HepG2 (cell line): ENCODE measurements around the gene TEX51. TPM values are rescaled to one million over a fixed set of nuclear protein-coding genes. Genes with fewer than 3 reads are reported as not detected.

ENCODE experiments used
- ATAC-seq: fragments of 200-7000 bp; cut with Tn5 transposase; 3 replicates; pipeline ENCODE4 v1.9.1; 2020; ENCODE audit warnings: mild to moderate bottlenecking, moderate library complexity
- BruUV-seq: library from RNA; stranded (reverse); fragments of 400-500 nt; replicated peaks from 2 replicates; lab custom pipeline; 2021; lab: Mats Ljungman, UMichigan
- CTCF ChIA-PET: fragments of 300-600 bp; formaldehyde crosslinking; extraction: SDS; loops from one replicate; lab custom pipeline; 2021; ENCODE audit warnings: low total read pairs, inconsistent platforms, low intra/inter-chr PET ratio; lab: Yijun Ruan, JAX
- POLR2A ChIA-PET: fragments of 350-600 bp; sonication (Branson Sonifier 250); formaldehyde crosslinking; loops from one replicate; lab custom pipeline; 2020; ENCODE audit warnings: antibody characterized with exemption, inconsistent platforms; lab: Yijun Ruan, JAX
- DNase-seq: peaks from one replicate; pipeline ENCODE4 v3.0.0-alpha.2; 2015; ENCODE audit warnings: low spot score
- FAIRE-seq: peaks from 3 replicates; lab custom pipeline; 2011; peaks lifted over from hg19 to GRCh38; lab: Jason Lieb, UNC
- H2AFZ ChIP-seq: one replicate; pipeline ENCODE4 v1.6.1; 2011; ENCODE audit warnings: low read length, inconsistent platforms
- H3K27ac ChIP-seq: fragments of 300-600 bp; 3 replicates; pipeline ENCODE4 v1.8.0; 2011; ENCODE audit warnings: mixed run types, mild to moderate bottlenecking, mixed read lengths, low read length, inconsistent platforms; ENCODE audit not compliant: insufficient read depth; ENCODE audit errors: extremely low read length
- H3K27me3 ChIP-seq, 2 experiments: fragments of 200-600 bp in 1 of 2; 2 replicates in 1 of 2; 3 replicates in 1 of 2; pipeline versions ENCODE4 v1.6.0 to v1.8.0; 2011; ENCODE audit warnings: low read length in 2 of 2, mild to moderate bottlenecking in 2 of 2, moderate library complexity in 2 of 2, inconsistent platforms in 1 of 2; ENCODE audit not compliant: insufficient read depth in 2 of 2, control insufficient read depth in 1 of 2
- H3K36me3 ChIP-seq, 2 experiments: fragments of 200-600 bp in 1 of 2; replicated peaks in 1 of 2; 2 replicates in 1 of 2; 3 replicates in 1 of 2; pipeline versions ENCODE4 v1.5.1 to v1.8.0; 2011; ENCODE audit warnings: low read length in 2 of 2, inconsistent platforms in 1 of 2; ENCODE audit not compliant: insufficient read depth in 2 of 2, control insufficient read depth in 1 of 2
- H3K4me1 ChIP-seq: 2 replicates; pipeline ENCODE4 v1.5.1; 2012; ENCODE audit warnings: low read length, inconsistent platforms; ENCODE audit not compliant: insufficient read depth
- H3K4me2 ChIP-seq: 2 replicates; pipeline ENCODE4 v1.6.0; 2011; ENCODE audit warnings: low read depth, low read length, inconsistent platforms
- H3K4me3 ChIP-seq, 3 experiments: fragments of 200-600 bp in 1 of 3; sonication (generic), shearing (Covaris generic) in 1 of 3; replicated peaks in 1 of 3; 2 replicates each; pipeline ENCODE4 v1.5.1; 2011 to 2016; ENCODE audit warnings: low read length in 3 of 3, inconsistent platforms in 2 of 3, low read depth in 2 of 3, mild to moderate bottlenecking in 2 of 3, control low read depth in 1 of 3, mixed read lengths in 1 of 3; ENCODE audit not compliant: insufficient read depth in 1 of 3
- H3K79me2 ChIP-seq: one replicate; pipeline ENCODE4 v1.6.1; 2011; ENCODE audit warnings: low read length, inconsistent platforms; ENCODE audit not compliant: insufficient read depth
- H3K9ac ChIP-seq: 2 replicates; pipeline ENCODE4 v1.6.0; 2011; ENCODE audit warnings: mild to moderate bottlenecking, low read depth, low read length, inconsistent platforms; ENCODE audit not compliant: insufficient read depth
- H3K9me3 ChIP-seq: 2 replicates; pipeline ENCODE4 v1.5.1; 2012; ENCODE audit warnings: mild to moderate bottlenecking, low read length
- H4K20me1 ChIP-seq: 2 replicates; pipeline ENCODE4 v1.6.0; 2011; ENCODE audit warnings: inconsistent platforms, mild to moderate bottlenecking, low read length, moderate library complexity; ENCODE audit not compliant: insufficient read depth
- ARNT ChIP-seq: fragments of 450-650 bp; IDR thresholded peaks from 2 replicates; pipeline ENCODE4 v1.6.1; 2017
- KLF11 ChIP-seq: IDR thresholded peaks from 2 replicates; pipeline ENCODE4 v1.6.1; 2016; ENCODE audit warnings: missing compliant biosample characterization
- KMT2A ChIP-seq: sonication (generic); formaldehyde crosslinking; IDR thresholded peaks from 2 replicates; pipeline ENCODE4 v1.4.0; 2020; ENCODE audit warnings: missing genetic modification reagents
- MIER2 ChIP-seq: IDR thresholded peaks from 2 replicates; pipeline ENCODE4 v1.6.1; 2016; ENCODE audit warnings: missing biosample characterization, missing genetic modification reagents
- RERE ChIP-seq: IDR thresholded peaks from 2 replicates; pipeline ENCODE4 v1.6.1; 2016; ENCODE audit warnings: low read depth, missing genetic modification reagents, missing compliant biosample characterization
- REST ChIP-seq, 2 experiments: IDR thresholded peaks; 2 replicates each; pipeline ENCODE4 v1.6.1; 2011 to 2012; ENCODE audit warnings: low read length in 2 of 2, borderline replicate concordance in 1 of 2, low read depth in 1 of 2, mild to moderate bottlenecking in 1 of 2, moderate library complexity in 1 of 2
- ZNF780A ChIP-seq: sonication (generic); formaldehyde crosslinking; IDR thresholded peaks from 2 replicates; pipeline ENCODE4 v1.8.0; 2022; ENCODE audit warnings: mild to moderate bottlenecking, missing genetic modification reagents, moderate library complexity
- WGBS: methylation state at CpG from one replicate; pipeline ENCODE4 v1.1.6; 2017; ENCODE audit warnings: low lambda C conversion rate; 5-methylcytosine and 5-hydroxymethylcytosine counted together
- in situ Hi-C: cut with HindIII; loops from 2 replicates; pipeline ENCODE4 v1.10.0; 2017; ENCODE audit warnings: low pct_unique_long_range_greater_than_20kb; ENCODE audit not compliant: extremely low pct_ligation_motif_present
- intact Hi-C: fragments of 100-400 bp; cut with micrococcal nuclease; formaldehyde crosslinking; loops from one replicate; pipeline ENCODE4 v1.10.0; 2022; ENCODE audit not compliant: unreplicated experiment
- polyA plus RNA-seq, 8 experiments: library from polyadenylated mRNA; depleted of rRNA in 3 of 8; stranded (reverse) in 7 of 8; unstranded in 1 of 8; fragments of >200 nt; fragmentation: Illumina TruSeq in 4 of 8; extraction: Trizol in 4 of 8; gene quantifications; 2 replicates each; pipeline versions ENCODE4 v1.2.1 to v1.2.3, GENCODE V29; 2011 to 2016; ENCODE audit warnings: low read depth in 4 of 8, missing spikeins in 1 of 8, mixed read lengths in 1 of 8; ENCODE audit not compliant: insufficient read depth in 1 of 8
- total RNA-seq, 5 experiments: library from RNA; depleted of rRNA; stranded (reverse); fragments of >200 nt; fragmentation: Illumina TruSeq; extraction: Trizol; gene quantifications; 2 replicates each; pipeline ENCODE4 v1.2.3, GENCODE V29; 2016; ENCODE audit warnings: low read depth in 1 of 5

TEX51 gene
- total and polyA plus RNA-seq, 2 of the 13 experiments (the other 11 are each of a cell fraction or from before 2014, with no cell fraction given): not detected

GRCh38 chr2:126935774-126936173 lies 37.1 kb downstream of the TEX51 start (continued):
- no peak for TF ChIP-seq REST (IDR thresholded peaks at IDR 0.05; ENCODE audit: borderline replicate concordance in 1 of 2, low read depth in 1 of 2, low read length in 2 of 2)
- TF ChIP-seq, all 625 proteins: peak for 0

GRCh38 chr2:126936219-126936723 lies 37.6 kb downstream of the TEX51 start:
- WGBS: 14% methylated on average over 4 of the region's 4 CpGs
- no peak for FAIRE-seq
- in situ Hi-C loops: no loop called here

More at GRCh38 chr2:126936219-126936723, 37.6 kb downstream of the TEX51 start:
- intact Hi-C loops: no loop called here
- H3K4me1 ChIP-seq: no peaks in the 10 kb centered on the region
- ChIA-PET POLR2A (no interaction called here), CTCF (no interaction called here)
- H3K4me2 ChIP-seq: no peak overlapping the region
- ATAC-seq: no peak
- H3K36me3 ChIP-seq: no peaks in the 10 kb centered on the region
- DNase-seq: no peak
- no TSS peak for BruUV-seq
- TF ChIP-seq MIER2 (no peak), KMT2A (no peak), RERE (CRISPR knock-in tag) (no peak), ZNF780A (no peak), KLF11 (CRISPR knock-in tag) (no peak), ARNT (no peak)
- no peaks in the 10 kb centered on the region for H4K20me1 ChIP-seq
- H3K4me3 ChIP-seq: no peak overlapping the region
- no peaks in the 10 kb centered on the region for H3K79me2 ChIP-seq
- no peak overlapping the region for H2AFZ ChIP-seq
- no peak overlapping the region for H3K27ac ChIP-seq
- H3K9ac ChIP-seq: no peak overlapping the region
- H3K27me3 ChIP-seq: peaks cover 2 to 20% of the 10 kb centered on the region in 2 experiments; a peak in 2 of 5 replicates
- H3K9me3 ChIP-seq: no peaks in the 10 kb centered on the region
